GM21619 (cell line): Measurements from ENCODE around the gene ORAI1.
"Not testable (repeated sequence)": the region's sequence is repeated elsewhere in the genome, so short reads cannot be mapped to it uniquely, and the experiment has no call there.

Source experiments
- ATAC-seq: cut with Tn5 transposase; IDR thresholded peaks from one replicate; pipeline ENCODE4 v1.9.1; 2021; ENCODE audit not compliant: unreplicated experiment

The ORAI1 gene

DNA sequence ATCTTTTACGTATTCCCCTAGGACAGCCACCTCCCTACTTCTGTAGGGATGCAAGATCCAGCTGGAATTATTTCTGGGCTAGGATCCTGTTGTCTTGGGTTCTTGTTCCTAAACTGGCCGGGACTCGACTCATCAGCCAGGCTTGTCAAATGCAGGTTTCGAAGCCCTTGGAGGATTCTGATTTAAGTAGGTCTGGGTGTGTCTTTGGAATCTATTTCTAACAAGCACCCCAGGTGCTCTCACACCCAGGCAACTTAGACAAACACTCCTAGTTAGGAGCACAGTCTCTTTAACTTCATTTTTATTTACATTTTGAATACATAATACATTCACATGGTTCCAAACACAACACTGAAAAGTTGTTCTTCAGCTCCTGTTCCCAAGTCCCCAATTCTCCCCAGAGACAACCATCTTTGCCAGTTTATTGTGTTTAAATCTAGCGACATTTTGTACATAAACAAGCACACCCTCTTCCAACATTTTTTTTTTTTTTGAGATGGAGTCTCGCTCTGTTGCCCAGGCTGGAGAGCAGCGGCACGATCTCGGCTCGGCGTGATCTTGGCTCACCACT is 22.2 kb downstream of the ORAI1 start:
- ATAC-seq = no peak

DNA sequence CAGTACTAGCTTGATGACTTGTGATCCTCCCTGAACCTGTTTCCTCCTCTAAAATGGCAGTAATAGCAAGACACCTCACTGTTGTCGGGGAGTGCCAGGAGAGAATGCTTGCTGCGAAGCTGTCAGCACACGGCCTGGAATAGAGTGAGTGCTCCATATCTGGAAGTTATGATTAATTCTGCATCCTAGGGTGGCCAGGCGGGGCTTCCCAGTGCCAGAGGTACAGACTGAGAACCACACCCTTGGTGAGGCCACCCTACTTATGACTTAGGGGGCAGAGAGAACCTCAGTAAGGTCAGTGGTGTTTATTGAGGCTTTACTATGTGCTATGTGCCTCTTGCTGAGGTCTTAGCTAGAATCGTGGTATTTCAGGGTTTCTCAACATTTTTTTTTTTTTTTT is 23.0 kb downstream of the ORAI1 start:
- no peak for ATAC-seq

GRCh38 chr12:121649819-121650353 is 23.6 kb downstream of the ORAI1 start:
- no peak for ATAC-seq

DNA sequence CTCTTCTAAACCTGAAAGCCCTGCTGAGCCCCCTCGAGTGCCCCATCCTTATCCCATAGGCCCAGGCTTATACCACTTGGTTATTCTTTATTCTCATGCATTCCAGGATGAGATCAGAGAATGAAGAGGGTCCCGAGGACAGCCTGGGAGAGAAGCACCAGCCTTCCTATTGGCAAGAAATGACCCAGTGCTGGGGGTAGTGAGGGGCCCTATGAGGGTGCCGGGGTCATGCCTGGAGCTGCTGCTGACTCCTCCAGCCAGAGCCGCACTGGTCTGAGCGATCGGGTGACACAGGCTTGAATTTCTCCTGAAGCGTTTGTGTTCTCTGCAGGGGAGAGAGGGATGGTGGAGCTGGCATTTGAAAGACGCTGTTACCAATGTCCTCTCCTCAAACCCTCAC is 25.0 kb downstream of the ORAI1 start:
- ATAC-seq = no peak

DNA sequence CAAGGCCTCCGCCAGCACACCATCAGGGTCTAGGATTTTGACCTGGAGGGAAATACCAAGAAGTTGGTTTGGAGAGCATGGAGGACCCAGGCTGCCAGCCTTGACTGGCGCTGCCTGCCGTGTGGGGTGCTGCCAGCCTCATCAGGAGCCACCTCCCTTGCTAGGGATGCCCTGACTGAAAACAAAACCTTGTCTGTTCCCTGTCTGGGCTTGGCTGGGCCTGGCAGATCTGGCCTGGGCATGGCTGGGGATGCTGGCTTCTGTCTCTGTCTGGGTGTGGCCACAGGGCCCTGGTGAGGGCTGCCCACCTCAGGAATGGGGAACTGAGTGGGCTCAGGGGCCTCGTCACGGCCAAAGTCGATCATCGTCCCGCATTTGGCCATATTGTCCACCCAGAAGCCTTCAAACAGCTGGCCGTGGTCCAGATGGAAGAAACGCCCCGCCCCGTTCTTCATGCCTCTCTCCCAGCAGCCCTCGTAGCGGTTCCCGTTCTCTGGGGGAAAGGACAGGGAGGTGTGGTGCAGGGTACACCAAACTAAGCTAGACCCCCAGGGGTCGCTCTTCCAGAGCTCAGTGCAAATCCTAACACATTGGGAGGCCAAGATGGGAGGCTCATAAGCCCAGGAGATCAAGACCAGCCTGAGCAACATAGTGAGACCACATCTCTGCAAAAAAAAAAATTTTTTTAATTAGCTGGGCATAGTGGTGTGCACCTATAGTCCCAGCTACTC is 26.6 kb downstream of the ORAI1 start:
- ATAC-seq = no peak

DNA sequence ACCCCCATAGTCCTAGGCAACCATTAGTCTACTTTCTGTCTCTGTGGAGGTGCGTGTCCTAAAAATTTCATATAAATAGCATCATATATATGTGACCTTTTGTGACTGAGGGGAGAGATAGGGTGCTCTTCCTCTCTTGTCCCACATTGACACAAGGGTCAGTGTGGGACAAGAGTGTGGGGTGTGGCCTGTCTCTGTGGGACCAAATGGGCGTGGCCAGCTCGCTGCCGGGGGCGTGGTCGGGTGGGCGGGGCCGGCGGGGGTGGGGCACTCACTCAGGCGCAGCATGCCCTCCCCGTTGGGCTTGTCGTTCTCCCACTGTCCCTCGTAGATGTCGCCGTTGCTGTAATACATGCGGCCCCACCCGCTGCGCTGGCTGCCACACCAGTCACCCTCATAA is 27.7 kb downstream of the ORAI1 start:
- no peak for ATAC-seq

DNA sequence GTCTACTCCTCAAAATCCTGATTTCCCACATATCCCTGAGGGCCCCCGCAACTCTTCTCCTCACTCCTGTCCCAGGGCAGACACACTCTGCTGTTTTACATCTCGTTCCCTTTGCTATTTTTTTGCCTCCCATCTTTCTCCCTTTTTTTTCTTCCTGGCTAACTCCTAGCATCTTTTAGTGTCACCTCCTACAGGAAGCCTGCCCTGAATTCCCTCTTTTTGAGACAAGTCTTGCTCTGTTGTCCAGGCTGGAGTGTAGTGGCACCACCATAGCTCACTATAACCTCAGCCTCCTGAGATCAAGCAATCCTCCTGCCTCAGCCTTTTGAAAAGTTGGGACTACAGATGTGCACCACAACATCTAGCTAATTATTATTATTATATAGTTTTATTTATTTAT is 29.8 kb downstream of the ORAI1 start:
- ATAC-seq = no peak

GRCh38 chr12:121657305-121658008 is 31.1 kb downstream of the ORAI1 start:
- ATAC-seq = no peak

DNA sequence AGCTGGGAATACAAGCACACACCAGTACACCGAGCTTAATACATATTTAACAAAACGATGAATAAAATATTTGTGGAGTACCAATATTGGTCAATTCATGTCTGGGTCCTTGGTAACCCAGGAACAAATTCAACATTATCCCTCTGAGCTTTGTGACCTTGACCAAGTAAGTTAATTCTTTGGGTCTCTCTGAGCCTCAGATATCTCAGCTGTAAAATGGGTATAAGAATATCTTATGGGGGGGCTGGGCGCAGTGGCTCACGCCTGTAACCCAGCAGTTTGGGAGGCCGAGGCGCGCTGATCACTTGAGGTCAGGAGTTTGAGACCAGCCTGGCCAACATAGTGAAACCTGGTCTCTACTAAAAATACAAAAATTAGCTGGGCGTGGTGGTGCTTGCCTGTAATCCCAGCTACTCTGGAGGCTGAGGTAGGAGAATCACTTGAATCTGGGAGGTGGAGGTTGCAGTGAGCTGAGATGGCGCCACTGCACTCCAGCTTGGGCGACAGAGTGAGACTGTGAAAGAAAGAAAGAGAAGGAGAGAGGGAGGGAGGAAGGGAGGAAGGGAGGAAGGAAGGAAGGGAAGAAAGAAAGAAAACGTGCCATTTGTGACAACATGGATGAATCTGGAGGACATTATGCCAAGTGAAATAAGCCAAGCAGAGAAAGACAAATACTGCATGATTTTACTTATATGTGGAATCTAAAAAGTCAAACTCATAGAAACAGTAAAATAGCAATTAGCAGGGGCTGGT is 35.2 kb downstream of the ORAI1 start:
- not testable (repeated sequence) for ATAC-seq

DNA sequence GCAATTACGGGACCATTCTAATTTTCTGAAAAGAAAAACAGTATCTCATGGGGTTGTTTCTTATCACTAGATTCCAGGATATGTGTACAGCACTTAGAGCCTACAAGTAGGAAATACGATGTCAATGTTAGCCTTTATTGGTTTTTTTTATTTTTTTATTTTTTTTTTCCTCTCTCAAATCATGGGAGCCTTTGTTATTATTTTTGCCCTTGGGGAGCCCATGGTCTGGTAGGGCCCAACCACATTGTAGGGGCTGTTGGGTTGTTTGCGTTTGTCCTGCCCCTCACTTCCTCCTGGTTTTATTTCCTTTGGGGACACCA is 37.2 kb downstream of the ORAI1 start:
- ATAC-seq = no peak

DNA sequence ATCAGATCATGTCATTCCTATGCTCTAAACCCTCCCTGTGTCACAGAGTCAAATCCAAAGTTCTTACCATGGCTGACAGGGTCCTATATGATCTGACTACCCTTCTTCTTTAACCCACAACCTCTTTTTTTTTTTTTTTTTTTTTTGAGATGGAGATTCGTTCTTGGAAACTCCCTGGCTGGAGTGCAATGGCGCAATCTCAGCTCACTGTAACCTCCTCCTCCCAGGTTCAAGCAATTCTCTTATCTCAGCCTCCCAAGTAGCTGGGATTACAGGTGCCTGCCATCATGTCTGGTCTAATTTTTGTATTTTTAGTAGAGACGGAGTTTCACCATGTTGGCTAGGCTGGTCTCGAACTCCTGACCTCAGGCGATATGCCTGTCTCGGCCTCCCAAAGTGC is 40.5 kb downstream of the ORAI1 start:
- not testable (repeated sequence) for ATAC-seq

DNA sequence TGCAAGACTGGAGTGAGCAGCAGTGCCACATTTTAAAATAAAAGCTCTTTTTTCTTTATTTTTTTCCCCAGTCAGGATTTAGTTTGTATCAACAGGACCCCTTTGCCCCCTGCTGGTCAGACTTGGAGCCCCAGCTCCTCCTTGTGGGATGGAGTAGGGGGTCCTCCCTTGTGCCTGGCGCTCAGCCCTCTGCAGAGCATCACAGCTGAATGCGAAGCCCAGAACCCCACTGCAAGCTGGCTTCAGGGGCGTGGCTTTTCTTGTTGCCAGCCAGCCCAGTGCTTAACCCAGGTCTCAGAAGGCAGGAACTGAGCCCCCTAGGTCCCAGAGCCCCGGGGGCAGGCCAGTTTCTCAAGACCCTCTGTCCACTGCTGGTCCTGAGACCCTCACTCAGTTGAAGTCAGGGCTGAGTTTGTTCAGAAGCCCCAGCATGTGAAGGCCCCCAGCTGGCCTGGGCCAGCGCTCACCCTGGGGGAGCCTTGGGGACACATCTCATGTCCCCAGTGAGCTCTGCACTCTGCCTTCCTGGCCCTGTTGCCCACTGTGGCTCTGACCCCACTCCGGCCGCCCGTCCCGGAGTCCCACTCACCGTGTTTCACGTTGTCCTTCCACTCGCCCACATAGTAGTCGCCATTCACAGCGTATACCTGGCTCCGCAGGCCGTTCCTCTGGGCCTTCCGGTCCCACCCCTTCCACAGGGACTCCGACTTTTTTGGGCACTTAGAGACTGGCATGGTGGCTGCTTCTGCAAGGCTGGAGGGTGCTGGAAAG is 42.6 kb downstream of the ORAI1 start:
- no peak for ATAC-seq

- no peak for ATAC-seq
These were observed 43.2 kb downstream of the ORAI1 start, which contains the start of gene MORN3 for GRCh38 chr12:121669521-121669900. Gene MORN3, minus strand, starts transcription at chr12:121669654. Its CDS starts 171 bp downstream, at chr12:121669483.

DNA sequence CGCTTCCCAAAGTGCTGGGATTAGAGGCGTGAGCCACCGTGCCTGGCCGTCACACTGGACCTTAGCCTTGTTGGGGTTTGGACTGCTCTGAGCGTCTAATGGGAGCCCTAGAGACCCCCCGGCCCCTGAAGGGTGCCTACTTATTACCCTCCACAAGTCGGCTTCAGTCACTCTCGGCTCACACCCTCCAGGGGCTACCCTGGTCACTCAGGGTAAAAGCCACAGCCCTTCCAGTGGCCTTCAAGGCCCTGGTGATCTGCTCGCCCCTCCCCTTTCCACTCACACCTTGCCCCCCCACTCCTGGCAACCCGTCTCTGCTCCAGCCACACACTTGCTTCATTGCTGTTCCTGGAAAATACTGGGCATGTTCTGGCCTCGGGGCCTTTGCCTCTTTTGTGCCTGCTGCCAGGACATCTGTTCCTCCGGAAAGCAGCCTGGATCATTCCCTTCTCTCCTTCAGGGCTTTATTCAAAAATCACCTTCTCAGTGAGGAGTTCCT is 46.7 kb downstream of the ORAI1 start:
- ATAC-seq = no peak

DNA sequence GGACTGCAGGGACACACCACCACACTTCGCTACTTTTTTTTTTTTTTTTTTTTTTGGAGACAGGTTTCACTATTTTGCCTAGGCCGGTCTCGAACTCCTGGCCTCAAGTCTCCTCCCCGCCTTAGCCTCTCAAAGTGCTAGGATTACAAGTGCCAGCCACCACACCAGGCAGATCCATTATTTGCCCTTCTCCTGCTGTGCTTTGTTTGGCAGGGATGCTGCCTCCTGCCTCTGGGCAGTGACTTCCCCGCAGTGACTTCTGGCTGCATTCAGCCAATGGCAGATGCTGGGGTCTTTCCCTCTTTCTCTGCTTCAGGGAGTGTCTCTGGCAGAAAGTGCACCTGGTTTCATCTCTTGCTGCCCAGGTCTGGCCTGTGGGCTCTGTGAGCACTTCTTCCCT is 49.9 kb downstream of the ORAI1 start:
- ATAC-seq = no peak

DNA sequence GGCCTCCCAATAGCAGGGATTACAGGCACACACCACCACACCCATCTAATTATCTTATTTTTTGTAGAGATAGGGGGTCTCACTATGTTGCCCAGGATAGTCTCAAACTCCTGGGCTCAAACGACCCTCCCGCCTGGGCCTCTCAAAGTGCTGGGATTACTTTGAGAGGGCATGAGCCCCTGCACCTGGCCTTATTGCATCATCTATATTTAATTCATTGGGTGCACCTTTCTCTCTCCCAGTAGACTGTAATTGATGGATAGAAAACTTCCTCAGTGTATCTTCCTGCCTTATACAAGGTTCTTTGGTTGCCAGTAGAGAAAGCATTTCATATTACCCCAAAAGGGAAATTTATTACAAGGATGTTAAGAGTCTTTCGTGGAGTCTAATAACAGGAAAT is 52.0 kb downstream of the ORAI1 start:
- ATAC-seq = no peak

- no peak for ATAC-seq
These were observed 52.5 kb downstream of the ORAI1 start for GRCh38 chr12:121678716-121679300.

DNA sequence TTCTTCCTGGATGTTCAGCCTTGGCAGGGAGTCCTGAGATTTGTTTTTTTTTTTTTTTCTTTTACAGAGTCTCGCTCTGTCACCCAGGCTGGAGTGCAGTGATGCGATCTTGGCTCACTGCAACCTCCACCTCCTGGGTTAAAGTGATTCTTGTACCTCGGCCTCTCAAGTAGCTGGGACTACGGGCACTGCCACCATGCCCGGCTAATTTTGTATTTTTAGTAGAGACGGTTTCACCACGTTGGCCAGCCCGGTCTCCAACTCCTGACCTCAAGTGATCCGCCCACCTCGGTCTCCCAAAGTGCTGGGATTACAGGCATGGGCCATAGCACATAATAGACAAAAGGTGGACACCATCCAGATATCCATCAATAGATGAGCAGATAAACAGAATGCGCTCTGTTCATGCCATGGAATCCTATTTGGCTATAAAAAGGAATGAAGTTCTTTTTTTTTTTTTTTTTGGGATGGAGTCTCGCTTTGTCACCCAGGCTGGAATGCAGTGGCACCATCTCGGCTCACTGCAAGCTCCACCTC is 53.4 kb downstream of the ORAI1 start:
- not testable (repeated sequence) for ATAC-seq

GRCh38 chr12:121688966-121689365 is 62.6 kb downstream of the ORAI1 start:
- no peak for ATAC-seq

DNA sequence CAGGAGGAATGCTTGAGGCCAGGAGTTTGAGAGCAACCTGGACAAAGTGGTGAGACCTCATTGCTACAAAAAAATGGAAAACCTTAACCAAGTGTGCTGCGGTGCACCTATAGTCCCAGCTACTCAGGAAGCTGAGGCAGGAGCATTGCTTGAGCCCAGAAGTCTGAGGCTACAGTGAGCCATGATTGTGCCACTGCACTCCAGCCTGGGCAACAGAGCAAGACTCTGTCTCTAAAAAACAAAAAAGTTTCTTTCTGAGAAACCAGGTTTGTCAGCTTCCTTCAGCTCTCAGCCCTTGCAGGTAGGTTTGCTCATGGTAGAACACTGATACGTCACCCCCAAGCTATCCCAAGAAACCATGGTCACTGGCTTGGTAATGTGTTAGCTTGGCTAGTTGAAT is 63.1 kb downstream of the ORAI1 start:
- no peak for ATAC-seq
